ENCODE data around the gene BIN2.

BIN2 gene

DNA sequence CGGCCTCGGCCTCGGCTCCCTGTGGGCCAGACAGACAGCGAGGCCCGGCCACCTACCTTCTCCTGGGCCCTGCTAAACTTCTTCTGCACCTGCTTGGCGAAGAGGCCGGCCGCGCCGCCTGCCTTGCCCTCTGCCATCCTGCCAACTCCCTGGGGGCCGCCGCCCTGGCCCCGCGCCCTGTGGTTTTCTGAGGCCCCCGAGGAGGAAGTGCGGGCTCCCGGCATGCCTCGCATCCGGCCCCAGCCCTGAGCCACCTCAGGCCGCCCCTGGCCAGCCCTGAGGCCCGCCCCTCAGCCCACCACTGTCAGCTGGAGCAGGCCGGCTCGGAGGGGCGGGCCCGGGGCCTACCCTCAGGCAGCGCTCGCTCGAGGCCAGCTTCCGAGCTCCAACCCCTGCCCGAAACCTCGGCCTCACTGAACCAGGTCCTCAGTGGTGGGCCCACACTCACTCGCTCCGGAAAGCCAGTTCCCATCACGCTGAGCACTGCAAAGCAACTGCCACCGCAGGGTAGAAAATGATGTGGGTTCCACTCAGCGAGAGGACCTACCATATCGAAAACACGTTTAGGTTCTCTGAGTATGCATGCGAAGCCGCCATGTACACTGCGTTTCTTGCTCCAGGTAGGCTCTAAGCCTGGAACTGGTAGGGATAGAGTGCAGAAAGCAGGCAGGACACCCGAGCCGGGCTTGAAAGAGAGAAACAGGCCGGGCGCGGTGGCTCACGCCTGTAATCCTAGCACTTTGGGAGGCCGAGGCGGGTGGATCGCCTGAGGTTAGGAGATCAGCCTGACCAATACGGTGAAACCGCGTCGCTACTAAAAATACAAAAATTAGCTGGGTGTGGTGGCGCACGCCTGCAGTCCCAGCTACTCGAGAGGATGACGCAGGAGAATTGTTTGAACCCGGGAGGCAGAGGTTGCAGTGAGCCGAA, at the start of gene BIN2:
Gene BIN2 (minus strand): TSS at position 209 of the 930 bp plus-strand sequence. CDS start 72 bp downstream, at position 137.
- DNase-seq, result no peak

DNA sequence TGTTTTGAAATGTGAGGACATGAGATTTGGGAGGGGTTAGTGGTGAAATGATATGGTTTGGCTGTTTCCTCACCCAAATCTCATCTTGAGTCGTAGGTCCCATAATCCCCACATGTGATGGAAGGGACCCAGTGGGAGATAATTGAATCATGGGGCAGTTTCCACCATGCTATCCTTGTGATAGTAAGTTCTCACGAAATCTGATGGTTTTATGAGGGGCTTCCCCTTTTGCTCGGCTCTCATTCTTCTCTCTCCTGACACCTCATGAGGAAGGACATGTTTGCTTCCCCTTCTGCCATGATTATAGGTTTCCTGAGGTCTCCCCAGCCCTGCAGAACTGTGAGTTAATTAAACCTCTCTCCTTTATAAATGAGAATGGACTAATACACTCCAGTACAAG, 49.2 kb upstream of the BIN2 start:
- DNase-seq, result no peak

DNA sequence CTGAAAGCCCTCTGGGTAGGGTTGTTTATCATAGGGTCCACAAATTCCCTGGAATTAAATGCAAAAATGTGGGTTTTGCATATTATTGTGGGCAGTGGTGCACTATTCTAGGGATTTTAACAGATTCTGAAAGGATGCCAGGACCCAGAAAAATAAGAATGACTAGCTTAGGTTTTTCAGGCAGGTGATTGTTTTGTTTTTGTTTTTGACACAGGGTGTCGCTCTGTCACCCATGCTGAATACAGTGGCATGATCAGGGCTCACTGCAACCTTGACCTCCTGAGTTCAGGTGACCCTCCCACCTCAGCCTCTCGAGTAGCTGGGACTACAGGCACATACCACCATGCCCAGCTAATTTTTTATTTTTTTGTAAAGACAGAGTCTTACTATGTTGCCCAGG, 48.0 kb upstream of the BIN2 start:
- no peak for DNase-seq

- DNase-seq, result no peak
These were observed 47.5 kb upstream of the BIN2 start for GRCh38 chr12:51371295-51371953.

DNA sequence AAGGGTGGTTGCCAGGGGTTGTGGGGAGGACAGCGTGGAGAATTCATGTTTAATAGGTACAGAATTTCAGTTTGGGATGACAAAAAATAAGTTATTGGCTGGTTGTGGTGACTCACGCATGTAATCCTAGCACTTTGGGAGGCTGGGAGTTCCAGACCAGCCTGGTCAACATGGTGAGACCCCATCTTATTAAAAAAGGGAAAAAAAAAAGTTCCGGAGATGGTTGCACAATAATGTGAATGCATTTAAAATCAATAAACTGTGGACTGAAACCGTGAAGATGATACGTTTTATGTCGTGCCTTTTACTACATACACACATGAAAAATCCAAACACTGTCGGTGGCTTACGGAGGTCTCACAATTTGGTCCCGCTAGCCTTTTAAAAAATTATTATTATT, 46.7 kb upstream of the BIN2 start:
- no peak for DNase-seq

DNA sequence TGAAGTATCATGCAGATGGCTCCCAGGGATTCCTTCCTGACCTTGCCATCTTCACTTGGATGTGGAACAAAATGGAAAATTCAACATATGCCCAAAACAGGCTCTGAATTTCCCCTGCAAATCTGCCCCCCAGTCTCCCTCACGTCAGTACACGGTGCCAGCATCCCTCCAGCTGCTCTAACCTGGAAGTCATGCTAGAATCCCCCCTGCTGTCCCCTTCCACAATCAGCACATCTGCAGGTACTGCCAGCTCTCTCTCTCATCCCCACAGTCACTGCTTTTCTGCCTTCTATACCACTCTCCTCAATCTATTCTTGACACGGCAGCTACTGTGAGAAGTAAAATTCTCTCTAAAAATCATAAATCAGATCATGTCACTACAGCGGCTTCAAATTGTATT, 45.6 kb upstream of the BIN2 start:
- DNase-seq, result no peak

DNA sequence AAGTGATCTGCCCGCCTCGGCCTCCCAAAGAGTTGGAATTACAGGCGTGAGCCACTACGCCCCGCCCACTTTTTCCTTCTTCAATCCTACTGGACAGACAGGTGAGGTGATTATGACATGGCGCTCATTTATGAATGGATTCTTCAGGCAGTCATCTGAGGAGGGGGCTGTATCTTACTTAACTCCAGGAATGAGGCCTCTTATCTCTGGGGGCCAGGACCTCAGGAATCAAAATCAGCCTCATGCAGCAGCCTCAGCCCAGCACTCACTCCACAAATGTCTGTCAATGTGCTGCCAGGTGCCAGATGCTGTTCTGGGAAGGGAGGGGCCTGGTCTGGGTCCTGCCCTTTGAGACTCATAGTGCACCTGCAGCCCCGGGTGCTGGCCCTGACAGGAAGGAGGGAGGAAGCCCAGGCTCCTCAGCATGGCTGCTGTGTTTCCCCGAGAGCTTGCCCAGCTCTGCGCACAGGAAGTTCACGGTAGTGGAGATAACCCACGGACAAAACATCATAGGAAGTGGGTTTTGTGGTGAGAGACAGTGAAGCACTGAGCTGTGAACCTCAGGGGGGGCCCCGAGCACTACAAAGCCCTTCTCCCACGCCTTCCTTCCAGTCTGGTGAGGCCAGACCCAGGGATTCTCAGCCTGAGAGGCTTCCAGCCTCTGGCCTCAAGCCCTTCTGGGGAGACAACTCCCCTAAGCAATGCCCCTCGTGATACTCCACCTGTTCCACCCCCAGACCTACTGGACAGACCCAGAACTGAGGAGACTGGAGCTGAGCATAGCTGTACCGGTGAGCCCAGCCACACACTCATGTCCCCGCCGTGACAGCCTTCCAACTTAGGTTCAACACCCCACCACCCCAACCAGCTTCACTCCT, 44.9 kb upstream of the BIN2 start:
- peak; percentile 52 for DNase-seq

- no peak for DNase-seq
These were observed 41.3 kb upstream of the BIN2 start for GRCh38 chr12:51365276-51365675.

DNA sequence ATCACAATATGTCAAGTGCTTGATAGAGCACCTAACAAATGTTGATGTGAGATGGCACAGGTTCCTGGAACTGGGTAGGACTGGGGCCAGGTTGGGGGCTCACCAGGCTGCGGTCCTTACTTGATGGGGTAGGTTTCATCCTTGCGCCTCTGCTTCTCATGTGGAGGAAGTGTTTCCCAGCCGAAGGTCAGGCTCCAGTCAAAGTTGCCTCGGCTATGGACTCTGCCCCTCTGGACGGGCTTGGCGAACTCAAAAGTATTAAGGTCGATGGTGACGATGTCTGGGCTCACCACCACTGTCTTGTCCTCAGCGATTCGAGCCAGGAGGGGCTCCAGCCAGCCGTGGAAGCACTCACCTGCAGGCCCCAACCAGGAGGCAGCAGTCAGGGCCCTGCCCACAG, 40.0 kb upstream of the BIN2 start:
- no peak for DNase-seq

DNA sequence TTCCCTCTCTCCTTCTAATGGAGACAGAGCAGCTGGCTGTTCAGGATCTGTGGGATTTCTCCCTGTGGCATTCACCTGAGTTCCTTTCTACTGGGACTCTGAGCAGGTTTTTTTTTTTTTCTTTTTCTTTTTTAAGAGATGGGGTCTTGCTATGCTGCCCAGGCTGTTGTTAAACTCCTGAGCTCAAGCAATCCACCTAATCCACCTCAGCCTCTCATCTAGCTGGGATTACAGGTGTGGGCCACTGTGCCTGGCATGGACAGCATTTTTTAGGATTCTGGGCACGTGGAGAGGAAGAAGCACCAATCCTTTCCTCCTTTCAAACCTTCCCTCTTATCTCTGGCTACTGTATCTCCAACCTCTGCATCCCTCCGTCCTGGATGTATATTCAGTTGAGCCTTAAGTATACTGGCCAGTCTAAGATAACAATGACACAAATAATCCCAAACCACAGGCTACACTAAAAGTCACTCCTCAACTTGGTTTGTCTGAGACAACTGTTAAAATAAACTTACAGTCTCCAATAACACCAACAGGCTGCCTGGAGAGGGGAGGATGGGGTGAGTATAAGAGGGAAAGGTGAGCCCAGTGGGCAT, 38.9 kb upstream of the BIN2 start:
- no peak for DNase-seq

- no peak for DNase-seq
These were observed 38.3 kb upstream of the BIN2 start for GRCh38 chr12:51362307-51362706.

DNA sequence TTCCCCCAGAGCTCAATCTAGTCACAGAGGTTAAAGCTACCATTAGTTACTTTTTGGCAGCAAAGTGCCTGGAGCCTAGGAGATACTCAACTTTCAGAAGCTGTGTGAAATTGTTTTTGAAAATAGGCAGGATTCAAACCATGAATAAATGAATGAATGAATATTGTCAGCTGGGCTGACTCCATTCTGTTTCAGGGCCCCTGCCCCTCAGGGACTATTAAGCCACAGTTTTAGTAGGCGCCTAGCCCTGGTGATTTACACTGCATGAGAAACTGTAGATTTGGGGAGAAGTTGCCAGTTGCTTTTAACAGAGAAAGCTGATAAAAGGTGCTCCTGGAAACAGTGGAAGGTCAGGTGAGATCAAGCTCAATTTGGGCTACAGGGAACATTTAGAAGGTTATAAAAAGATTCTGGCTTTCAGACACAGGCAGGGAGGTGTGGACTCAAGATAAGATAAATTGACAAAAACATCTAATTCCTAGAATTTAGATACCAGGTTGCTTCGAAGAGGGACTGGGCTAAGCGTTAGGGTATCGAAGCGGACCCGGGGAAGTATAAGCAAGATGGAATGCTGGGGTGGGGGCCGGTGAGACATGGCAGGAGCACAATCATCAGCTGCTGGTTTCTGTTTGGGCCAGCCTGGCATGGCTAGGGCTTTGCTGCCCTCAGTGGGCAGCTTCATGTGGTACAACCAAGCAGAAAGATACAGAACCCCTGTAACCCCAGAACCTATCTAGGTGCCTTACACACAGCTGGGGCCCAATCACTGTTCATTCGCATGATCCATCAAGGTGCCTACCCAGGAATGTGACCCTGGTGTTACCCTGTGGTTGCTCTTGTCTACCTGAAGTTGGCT, 37.4 kb upstream of the BIN2 start:
- DNase-seq, result no peak

- DNase-seq, result no peak
These were observed 36.3 kb upstream of the BIN2 start for GRCh38 chr12:51360315-51360714.

DNA sequence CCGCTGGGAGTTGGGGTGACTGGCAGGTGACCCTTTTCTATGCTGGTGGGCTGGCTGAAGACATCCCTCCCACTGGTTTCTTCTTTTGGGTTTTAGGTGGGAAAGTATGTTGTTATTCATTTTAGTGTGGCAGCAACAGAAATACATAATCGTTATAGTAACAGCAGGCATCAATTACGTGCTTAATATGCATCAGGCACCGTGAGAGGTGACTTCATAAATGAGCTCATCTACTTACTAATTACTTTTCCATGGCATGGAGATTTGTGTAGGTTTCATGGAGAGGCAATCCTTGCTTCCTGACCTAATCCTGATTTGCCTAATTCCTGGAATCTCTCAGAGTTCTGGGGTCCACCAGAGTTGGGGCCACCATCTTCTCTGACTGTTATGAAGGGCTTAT, 35.9 kb upstream of the BIN2 start:
- no peak for DNase-seq

GRCh38 chr12:51358496-51358895, 34.5 kb upstream of the BIN2 start:
- no peak for DNase-seq

DNA sequence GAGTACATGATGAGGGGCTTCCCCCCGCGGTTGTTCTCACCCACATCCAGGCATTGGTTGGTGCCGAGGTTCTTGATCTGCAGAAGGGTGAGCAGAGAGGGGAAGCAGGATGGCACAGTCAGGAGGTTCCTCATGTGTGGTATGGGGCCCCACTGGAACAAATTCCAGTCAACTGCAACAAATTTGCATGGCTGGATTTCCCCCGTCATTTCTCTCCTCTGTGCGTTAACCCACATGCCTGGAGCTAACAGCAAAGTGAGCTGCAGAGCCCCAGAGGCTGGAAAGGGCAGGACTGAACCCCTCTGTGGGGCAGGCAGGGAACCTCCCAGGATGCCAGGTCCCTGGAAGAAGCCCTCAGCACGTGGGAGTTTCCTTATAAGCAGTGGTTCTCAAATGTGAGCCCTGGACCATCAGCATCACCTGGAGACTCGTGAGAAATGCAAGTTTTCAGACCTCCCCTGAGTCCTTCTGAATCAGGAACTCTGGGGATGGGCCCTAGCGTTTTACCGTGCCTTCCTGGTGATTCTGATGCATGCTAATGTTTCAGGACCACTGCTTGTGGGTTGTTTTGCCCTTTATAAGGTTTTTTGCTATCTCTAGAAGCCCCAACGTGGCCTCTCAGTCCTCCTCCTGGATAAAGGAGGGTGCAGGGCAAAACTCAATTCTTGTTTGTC, 33.5 kb upstream of the BIN2 start:
- no peak for DNase-seq

GRCh38 chr12:51351913-51352532, 28.0 kb upstream of the BIN2 start:
- peak; percentile 53 for DNase-seq

- DNase-seq, result no peak
These were observed 25.1 kb upstream of the BIN2 start for GRCh38 chr12:51349026-51349425.

DNA sequence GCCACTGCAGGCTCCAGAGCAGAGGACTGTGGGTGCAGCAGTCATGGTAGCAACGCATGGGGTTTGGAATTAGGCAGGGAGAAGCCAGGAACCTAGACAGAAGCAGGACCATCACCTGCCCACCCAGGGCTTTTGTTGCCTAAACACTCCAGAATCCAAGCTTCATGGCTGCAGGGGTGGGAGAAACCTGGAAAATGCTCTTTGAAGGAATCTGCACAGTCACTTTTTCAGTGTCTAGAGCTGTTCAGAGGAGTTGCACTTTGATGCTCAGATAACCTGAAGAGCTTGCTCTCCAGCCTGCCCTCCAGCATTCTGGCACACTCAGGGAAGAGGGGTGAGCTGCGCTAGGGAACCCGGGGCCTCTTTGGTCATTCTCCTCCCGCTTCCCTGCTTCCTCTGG, 24.1 kb upstream of the BIN2 start:
- DNase-seq, result no peak

- DNase-seq, result no peak
These were observed 22.6 kb upstream of the BIN2 start, which contains the start of gene CELA1 for GRCh38 chr12:51346581-51346980. Gene CELA1 (minus strand): TSS chr12:51346679. CDS start chr12:51346638, 41 bp downstream.

DNA sequence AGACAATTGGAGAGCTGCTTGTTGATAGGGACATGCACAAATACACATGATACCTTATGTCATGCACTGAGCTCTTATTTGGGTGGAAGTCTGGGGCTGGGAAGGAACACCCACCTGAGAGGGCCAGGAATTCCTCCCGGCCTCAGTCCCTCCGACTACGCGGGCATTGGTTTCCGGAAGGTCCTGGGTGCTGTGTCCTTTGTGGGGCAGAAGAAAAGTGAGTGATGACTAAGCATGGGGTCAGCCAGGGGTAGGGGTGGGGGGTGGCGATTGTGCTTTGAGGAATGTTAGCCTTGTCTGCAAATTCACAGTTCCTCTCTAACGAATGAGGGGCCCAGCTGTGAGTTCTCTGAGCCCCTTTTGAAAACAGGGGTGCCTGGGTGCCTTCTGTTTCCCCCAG, 21.7 kb upstream of the BIN2 start:
- no peak for DNase-seq
